Spleen (tissue), 11 donors: ENCODE results near the gene WFDC1. TPM values are rescaled to one million over a fixed set of nuclear protein-coding genes. Genes with fewer than 3 reads are reported as not detected.

Source experiments
- DNase-seq: peaks from one replicate; pipeline ENCODE4 v3.0.0-alpha.2; 2020
- H3K27ac ChIP-seq, 8 donors: fragments of 200-600 bp; sonication (generic) in 7 of 8; 1 replicate in 4 of 8; 2 replicates in 4 of 8; pipeline versions ENCODE4 v1.5.0 to v1.8.0; 2016 to 2021; ENCODE audit warnings: inconsistent platforms in 4 of 8, mild to moderate bottlenecking in 4 of 8, moderate library complexity in 1 of 8
- H3K27me3 ChIP-seq, 7 donors: fragments of 200-600 bp; sonication (generic) in 6 of 7; replicated peaks in 1 of 7; 1 replicate in 4 of 7; 2 replicates in 3 of 7; pipeline versions ENCODE4 v1.5.0 to v1.8.0; 2016 to 2021; ENCODE audit warnings: inconsistent platforms in 3 of 7, mild to moderate bottlenecking in 1 of 7
- H3K36me3 ChIP-seq, 6 donors: fragments of 200-600 bp; sonication (generic) in 5 of 6; 1 replicate in 4 of 6; 2 replicates in 2 of 6; pipeline versions ENCODE4 v1.5.0 to v1.8.0; 2016 to 2021; ENCODE audit warnings: inconsistent platforms in 2 of 6
- H3K4me1 ChIP-seq, 6 donors: fragments of 200-600 bp; sonication (generic) in 5 of 6; 1 replicate in 3 of 6; 2 replicates in 3 of 6; pipeline versions ENCODE4 v1.5.0 to v1.8.0; 2016 to 2021; ENCODE audit warnings: inconsistent platforms in 3 of 6
- H3K4me3 ChIP-seq, 8 donors: fragments of 200-600 bp; sonication (generic) in 7 of 8; 1 replicate in 4 of 8; 2 replicates in 4 of 8; pipeline versions ENCODE4 v1.5.0 to v1.8.0; 2016 to 2021; ENCODE audit warnings: inconsistent platforms in 4 of 8, mild to moderate bottlenecking in 4 of 8, moderate library complexity in 2 of 8
- H3K9me3 ChIP-seq, 8 donors: fragments of 200-600 bp; sonication (generic) in 7 of 8; 1 replicate in 4 of 8; 2 replicates in 4 of 8; pipeline versions ENCODE4 v1.5.0 to v1.8.0; 2016 to 2021; ENCODE audit warnings: inconsistent platforms in 4 of 8
- POLR2A ChIP-seq, 3 donors: fragments of 450-650 bp; IDR thresholded peaks; one replicate each; pipeline ENCODE4 v1.5.1; 2017; ENCODE audit warnings: antibody characterized with exemption in 3 of 3, mild to moderate bottlenecking in 1 of 3
- POLR2AphosphoS5 ChIP-seq, 3 donors: sonication (generic); formaldehyde crosslinking; IDR thresholded peaks; one replicate each; pipeline ENCODE4 v1.5.1; 2017; ENCODE audit warnings: antibody characterized with exemption in 3 of 3
- WGBS, 5 donors: extraction: QIAGEN DNeasy Blood & Tissue Kit in 3 of 5; methylation state at CpG; one replicate each; pipeline versions ENCODE4 v1.1.5 to v1.1.7; 2013 to 2018; 5-methylcytosine and 5-hydroxymethylcytosine counted together
- intact Hi-C: fragments of 100-400 bp; cut with DNase I; formaldehyde crosslinking; loops from one replicate; pipeline ENCODE4 v1.15.0; 2023; ENCODE audit warnings: low total_unique reads
- polyA plus RNA-seq, 3 donors: library from polyadenylated mRNA; stranded (reverse); fragments of 200-250 nt; gene quantifications; one replicate each; pipeline ENCODE4 v1.2.1, GENCODE V29; 2013
- total RNA-seq, 7 donors: library from RNA; depleted of rRNA in 3 of 7; stranded (reverse); fragments of >200 nt in 3 of 7; fragmentation: NEBNext Ultra II Directional in 4 of 7; extraction: Animal tissue kit (Norgen Biotek cat#: 25700) in 4 of 7; gene quantifications; one replicate each; pipeline versions ENCODE4 v1.1.0 to v1.2.1, GENCODE V29; 2016 to 2021
- TF ChIP-seq, protein P1 (sequence below), 11 experiments: fragments of 200-600 bp in 7 of 11; fragments of 450-650 bp in 4 of 11; sonication (generic) in 4 of 11; IDR thresholded peaks in 8 of 11; conservative IDR thresholded peaks in 3 of 11; 1 replicate in 7 of 11; 2 replicates in 4 of 11; pipeline versions ENCODE4 v1.4.0 to v1.8.0; 2016 to 2021; ENCODE audit warnings: antibody characterized with exemption in 11 of 11, inconsistent platforms in 4 of 11, mild to moderate bottlenecking in 1 of 11
- donor health status: healthy with polysubstance abuse.
- donor health status: DM: no; HTN: no; CAD: no; lungs with moderate emphysema.
- donor health status: DM: no; HTN: no; CAD: no.
- donor health status: Bipolar disorder and iron deficiency.
- donor health status: healthy.
- donor health status: DM: no; HTN: no; CAD: no.
- donor health status: DM: yes; HTN: yes; CAD: no.

Gene WFDC1
- total and polyA plus RNA-seq, 10 donors, result 1.6 to 6.6 (median 2.2) TPM

DNA sequence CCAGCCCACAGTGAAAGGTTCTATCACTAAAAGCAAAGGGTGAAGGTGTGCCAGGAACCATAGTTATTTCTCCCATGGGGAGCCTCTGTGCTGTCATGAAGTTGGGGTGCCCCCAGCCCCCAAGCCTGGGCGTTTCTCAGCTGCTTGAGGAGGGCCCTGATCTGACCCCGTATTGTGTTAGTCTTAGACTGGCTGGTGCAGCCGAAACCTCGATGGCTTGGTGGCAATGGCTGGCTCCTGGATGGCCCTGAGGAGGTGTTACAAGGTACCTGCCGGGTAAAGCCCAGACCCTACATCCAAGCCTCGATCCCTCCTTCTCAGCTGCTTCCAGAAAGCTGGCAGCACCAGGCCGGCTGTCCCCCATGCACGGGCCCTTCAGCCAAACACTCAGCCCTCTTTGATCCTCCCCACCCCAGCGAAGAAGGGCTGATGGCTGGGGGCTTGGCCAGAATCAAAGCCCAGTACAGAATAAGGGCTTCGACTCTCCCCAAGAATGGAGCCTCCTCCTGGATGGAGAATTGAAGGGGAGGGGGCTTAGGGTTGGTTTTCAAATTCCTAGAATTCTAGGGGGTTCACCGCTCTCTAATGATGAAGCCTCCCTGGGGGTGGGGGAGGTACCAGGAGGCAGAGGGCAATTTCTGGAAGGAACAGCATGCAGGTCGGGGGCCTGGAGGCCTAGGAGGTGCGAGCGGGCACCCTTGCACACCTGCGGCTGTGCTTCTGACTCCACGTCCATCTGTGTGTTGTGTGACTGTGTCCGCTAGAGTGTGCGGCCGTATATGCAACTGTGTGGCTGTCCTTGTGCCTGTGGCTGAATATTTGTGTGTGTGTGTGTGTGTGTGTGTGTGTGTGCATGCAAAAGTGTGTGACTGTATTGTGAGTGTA is 23.7 kb downstream of the WFDC1 start:
- H3K27me3 ChIP-seq, result peaks cover 0 to 18% (median 3%) of the 10 kb centered on the region in 7 donors
- TF ChIP-seq, protein P1, sequence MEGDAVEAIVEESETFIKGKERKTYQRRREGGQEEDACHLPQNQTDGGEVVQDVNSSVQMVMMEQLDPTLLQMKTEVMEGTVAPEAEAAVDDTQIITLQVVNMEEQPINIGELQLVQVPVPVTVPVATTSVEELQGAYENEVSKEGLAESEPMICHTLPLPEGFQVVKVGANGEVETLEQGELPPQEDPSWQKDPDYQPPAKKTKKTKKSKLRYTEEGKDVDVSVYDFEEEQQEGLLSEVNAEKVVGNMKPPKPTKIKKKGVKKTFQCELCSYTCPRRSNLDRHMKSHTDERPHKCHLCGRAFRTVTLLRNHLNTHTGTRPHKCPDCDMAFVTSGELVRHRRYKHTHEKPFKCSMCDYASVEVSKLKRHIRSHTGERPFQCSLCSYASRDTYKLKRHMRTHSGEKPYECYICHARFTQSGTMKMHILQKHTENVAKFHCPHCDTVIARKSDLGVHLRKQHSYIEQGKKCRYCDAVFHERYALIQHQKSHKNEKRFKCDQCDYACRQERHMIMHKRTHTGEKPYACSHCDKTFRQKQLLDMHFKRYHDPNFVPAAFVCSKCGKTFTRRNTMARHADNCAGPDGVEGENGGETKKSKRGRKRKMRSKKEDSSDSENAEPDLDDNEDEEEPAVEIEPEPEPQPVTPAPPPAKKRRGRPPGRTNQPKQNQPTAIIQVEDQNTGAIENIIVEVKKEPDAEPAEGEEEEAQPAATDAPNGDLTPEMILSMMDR (IDR thresholded peaks at IDR 0.05 in 8 of 11, conservative IDR thresholded peaks at IDR 0.05 in 3 of 11), result no peak
- no peak for TF ChIP-seq POLR2A (IDR thresholded peaks at IDR 0.05)
- TF ChIP-seq POLR2AphosphoS5 (IDR thresholded peaks at IDR 0.05), result no peak
- no peak overlapping the region for H3K4me3 ChIP-seq
- H3K36me3 ChIP-seq, result no peaks in the 10 kb centered on the region
- WGBS, 5 donors, result 80 to 92% (median 84%) methylated on average over 18 to 19 of the region's 19 CpGs
- no peak overlapping the region for H3K27ac ChIP-seq
- intact Hi-C loops, result no loop called here
- no peak for DNase-seq
- H3K9me3 ChIP-seq, result peaks cover 0 to 15% (median 14%) of the 10 kb centered on the region in 8 donors
- no peaks in the 10 kb centered on the region for H3K4me1 ChIP-seq

DNA sequence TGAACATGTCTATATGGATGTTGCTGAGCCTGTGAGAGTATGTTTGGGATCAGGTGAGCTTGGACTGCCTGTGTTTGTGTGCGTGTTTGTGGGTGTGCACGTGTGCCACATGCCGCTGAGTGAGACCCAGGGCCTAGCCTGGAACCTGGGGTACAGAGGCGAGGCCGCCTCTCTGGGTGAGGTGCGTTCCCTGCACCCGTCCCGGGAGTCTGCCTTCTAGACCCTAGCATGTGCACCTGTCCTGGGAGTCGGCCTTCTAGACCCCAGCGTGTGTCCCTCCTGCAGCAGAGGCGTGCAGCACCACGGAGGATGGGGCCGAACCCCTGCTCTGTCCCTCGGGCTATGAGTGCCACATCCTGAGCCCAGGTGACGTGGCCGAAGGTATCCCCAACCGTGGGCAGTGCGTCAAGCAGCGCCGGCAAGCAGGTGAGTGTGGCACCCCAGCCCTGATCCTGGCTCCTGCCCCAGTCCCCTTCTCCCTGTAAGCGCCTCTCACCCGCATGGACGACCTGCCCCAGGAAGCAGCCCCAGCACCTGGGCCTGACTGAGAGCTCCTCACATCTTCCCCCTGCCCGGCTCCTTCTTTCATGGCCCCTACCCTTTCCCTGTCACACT is 24.6 kb downstream of the WFDC1 start:
- no peak overlapping the region for H3K27ac ChIP-seq
- no peak overlapping the region for H3K4me3 ChIP-seq
- intact Hi-C loops, result no loop called here
- H3K27me3 ChIP-seq, result peaks cover 0 to 8% (median 0%) of the 10 kb centered on the region in 7 donors
- no peaks in the 10 kb centered on the region for H3K4me1 ChIP-seq
- H3K9me3 ChIP-seq, result peaks cover 0 to 15% (median 14%) of the 10 kb centered on the region in 8 donors
- no peak for DNase-seq
- no peaks in the 10 kb centered on the region for H3K36me3 ChIP-seq
- TF ChIP-seq POLR2A (IDR thresholded peaks at IDR 0.05), result no peak
- no peak for TF ChIP-seq POLR2AphosphoS5 (IDR thresholded peaks at IDR 0.05)
- TF ChIP-seq, protein P1 (IDR thresholded peaks at IDR 0.05 in 8 of 11, conservative IDR thresholded peaks at IDR 0.05 in 3 of 11), result no peak
- 92 to 96% (median 95%) methylated on average over 16 to 24 of the region's 24 CpGs for WGBS, 5 donors

DNA sequence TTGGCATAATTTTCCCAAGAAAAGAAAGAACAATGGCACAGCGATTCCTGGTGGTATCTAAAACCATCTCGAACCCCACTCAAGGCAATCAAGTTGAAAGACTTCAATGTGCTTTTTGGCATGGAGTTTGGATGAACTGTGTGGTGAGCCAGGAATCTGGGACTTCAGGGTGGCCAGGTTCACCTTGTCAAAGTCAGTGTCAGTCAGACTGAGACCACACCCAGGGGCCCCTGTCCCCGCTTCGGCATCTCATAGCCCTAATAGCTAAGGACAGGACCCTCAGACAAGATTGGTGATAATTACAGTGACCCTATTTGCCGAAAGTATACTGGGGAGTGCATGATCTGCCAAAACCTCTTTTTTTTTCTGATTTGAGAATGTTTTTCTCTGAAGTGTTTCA is 25.8 kb downstream of the WFDC1 start:
- TF ChIP-seq, protein P1 (IDR thresholded peaks at IDR 0.05 in 8 of 11, conservative IDR thresholded peaks at IDR 0.05 in 3 of 11), result no peak
- TF ChIP-seq POLR2AphosphoS5 (IDR thresholded peaks at IDR 0.05), result no peak
- peaks cover 0 to 15% (median 14%) of the 10 kb centered on the region in 8 donors for H3K9me3 ChIP-seq
- intact Hi-C loops, result no loop called here
- no peak overlapping the region for H3K27ac ChIP-seq
- no peaks in the 10 kb centered on the region for H3K4me1 ChIP-seq
- no peaks in the 10 kb centered on the region for H3K27me3 ChIP-seq
- H3K36me3 ChIP-seq, result no peaks in the 10 kb centered on the region
- no peak for DNase-seq
- WGBS, 5 donors, result 84 to 93% (median 88%) methylated on average over 5 of the region's 5 CpGs
- H3K4me3 ChIP-seq, result no peak overlapping the region

DNA sequence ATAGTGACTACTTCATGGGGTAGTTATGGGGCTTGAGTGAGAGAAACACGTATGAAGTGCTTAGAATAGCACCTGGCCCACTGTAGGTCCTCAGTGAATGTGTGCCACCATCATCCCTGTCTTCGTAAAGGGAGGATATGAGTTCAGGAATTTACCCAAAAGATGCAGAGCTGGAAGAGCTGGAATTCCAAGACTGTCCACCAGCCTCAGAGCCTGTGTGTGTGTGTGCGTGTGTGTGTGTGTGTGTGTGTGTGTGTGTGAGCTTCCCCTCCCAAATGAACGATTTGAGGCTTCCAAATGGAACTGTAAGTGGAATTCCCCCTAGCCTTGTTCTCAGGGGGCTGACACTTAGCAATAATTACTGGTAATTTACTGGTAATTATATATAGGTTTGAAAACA is 27.3 kb downstream of the WFDC1 start:
- WGBS, 5 donors, result 40 to 66% (median 64%) methylated on average over 4 of the region's 4 CpGs
- no peak for DNase-seq
- Histone ChIP-seq H3K9me3 (peaks cover 0 to 15% (median 14%) of the 10 kb centered on the region in 8 donors), H3K4me3 (no peak overlapping the region), H3K27ac (no peak overlapping the region), H3K36me3 (no peaks in the 10 kb centered on the region), H3K4me1 (no peaks in the 10 kb centered on the region), H3K27me3 (peaks cover 0 to 8% (median 0%) of the 10 kb centered on the region in 7 donors)
- intact Hi-C loops, result no loop called here
- TF ChIP-seq POLR2AphosphoS5 (IDR thresholded peaks at IDR 0.05), result no peak
- TF ChIP-seq, protein P1 (IDR thresholded peaks at IDR 0.05 in 8 of 11, conservative IDR thresholded peaks at IDR 0.05 in 3 of 11), result no peak
- TF ChIP-seq POLR2A (IDR thresholded peaks at IDR 0.05), result no peak
